Neural progenitor cell (in vitro differentiated cells): Measurements from ENCODE around the gene AADACL4.

Experiments
- CTCF ChIP-seq: fragments of 200-600 bp; sonication (generic); IDR thresholded peaks from 2 replicates; pipeline ENCODE4 v1.5.1; 2017; ENCODE audit warnings: antibody characterized with exemption, mild to moderate bottlenecking
- EZH2 ChIP-seq: fragments of 200-600 bp; sonication (generic); IDR thresholded peaks from 2 replicates; pipeline ENCODE4 v1.6.1; 2017; ENCODE audit warnings: antibody characterized with exemption, mild to moderate bottlenecking, moderate library complexity
- EZH2phosphoT487 ChIP-seq: fragments of 200-600 bp; sonication (generic); IDR thresholded peaks from 2 replicates; pipeline ENCODE4 v1.6.1; 2017; ENCODE audit warnings: antibody characterized with exemption

DNA sequence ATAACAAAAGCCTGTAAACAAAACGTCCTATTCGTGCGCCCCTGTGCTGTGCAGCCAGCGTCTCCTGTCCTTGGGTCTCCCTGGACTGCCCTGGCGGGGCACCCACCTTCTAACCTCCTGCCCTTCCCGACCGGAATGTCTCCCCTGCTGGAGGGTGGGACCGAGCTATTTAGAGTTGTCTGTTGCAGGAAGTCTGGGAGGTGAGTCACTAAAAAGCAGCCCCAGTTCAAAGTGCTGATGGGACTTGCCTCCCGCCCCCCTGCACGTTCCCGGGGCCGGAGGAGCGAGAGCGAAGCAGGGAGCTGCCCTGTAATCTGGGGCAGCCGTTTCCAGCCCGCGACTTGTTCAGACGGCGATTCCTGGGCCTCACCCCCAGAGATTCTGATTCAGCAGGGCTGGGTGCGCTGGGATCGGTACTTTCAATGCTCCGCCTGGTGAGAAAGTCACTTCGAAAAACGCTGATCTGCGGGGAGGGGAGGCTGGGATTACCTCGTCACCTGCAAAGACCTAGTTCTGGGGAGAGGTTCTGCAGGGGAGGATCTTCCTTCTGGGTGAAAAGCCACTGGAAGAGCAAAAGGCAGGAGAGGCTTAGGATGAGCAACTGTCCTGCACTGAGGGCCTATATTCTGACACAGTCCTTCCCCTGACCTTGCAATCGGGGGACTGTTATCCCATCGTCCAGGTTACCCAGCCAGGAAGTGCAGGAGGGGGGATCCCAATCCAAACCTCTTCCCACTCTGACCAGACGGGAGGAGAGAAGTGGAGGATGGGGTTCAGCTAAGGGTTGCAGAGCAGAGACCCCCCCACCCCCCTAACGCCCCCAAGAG lies 24.7 kb upstream of the AADACL4 start:
- no peak for TF ChIP-seq CTCF
- peak; percentile 19 for TF ChIP-seq EZH2
- no peak for TF ChIP-seq EZH2phosphoT487
